OCI-LY3 (cell line): ENCODE results near the gene PEBP1.

Experiments used
- H2AFZ ChIP-seq: fragments of 200-600, 300-600 bp; shearing (Covaris generic); 2 replicates; pipeline ENCODE4 v1.6.0; 2014; ENCODE audit warnings: antibody characterized with exemption, low read depth, low read length
- H3K27ac ChIP-seq: fragments of 200-600, 300-600 bp; sonication (generic); 2 replicates; pipeline ENCODE4 v1.5.1; 2014; ENCODE audit warnings: mild to moderate bottlenecking, low read length, moderate library complexity, mixed read lengths
- H3K27me3 ChIP-seq: fragments of 200-600, 300-600 bp; sonication (generic); 2 replicates; pipeline ENCODE4 v1.6.1; 2014; ENCODE audit warnings: low read depth, low read length, mixed read lengths
- H3K36me3 ChIP-seq: fragments of 200-600, 300-600 bp; sonication (generic); replicated peaks from 2 replicates; pipeline ENCODE3; 2014; ENCODE audit warnings: low read depth, low read length, mixed read lengths
- H3K4me1 ChIP-seq: fragments of 300-600, 200-600 bp; sonication (generic); 2 replicates; pipeline ENCODE4 v1.6.1; 2014; ENCODE audit warnings: low read length, mixed read lengths
- H3K4me2 ChIP-seq: fragments of 200-600, 300-600 bp; sonication (generic); 2 replicates; pipeline ENCODE4 v1.6.1; 2014; ENCODE audit warnings: low read length, mixed read lengths
- H3K4me3 ChIP-seq: fragments of 300-600, 200-600 bp; sonication (generic); 2 replicates; pipeline ENCODE4 v1.5.1; 2014; ENCODE audit warnings: antibody characterized with exemption, mild to moderate bottlenecking, low read length, moderate library complexity
- H3K79me2 ChIP-seq: fragments of 300-600, 200-600 bp; shearing (Covaris generic); 2 replicates; pipeline ENCODE4 v1.6.1; 2014; ENCODE audit warnings: mild to moderate bottlenecking, low read length, mixed read lengths
- H3K9ac ChIP-seq: fragments of 300-600, 200-600 bp; shearing (Covaris generic); 2 replicates; pipeline ENCODE4 v1.6.0; 2014; ENCODE audit warnings: mild to moderate bottlenecking, low read length, moderate library complexity
- H3K9me3 ChIP-seq: fragments of 200-600, 300-600 bp; shearing (Covaris generic); 2 replicates; pipeline ENCODE4 v1.6.1; 2014; ENCODE audit warnings: low read length, mixed read lengths; ENCODE audit not compliant: insufficient read depth
- H4K20me1 ChIP-seq: fragments of 200-600, 300-600 bp; sonication (generic); 2 replicates; pipeline ENCODE4 v1.6.1; 2016; ENCODE audit warnings: low read length, mixed read lengths; ENCODE audit not compliant: insufficient read depth
- EZH2phosphoT487 ChIP-seq: fragments of 200-600 bp; shearing (Covaris generic); IDR thresholded peaks from 2 replicates; pipeline ENCODE4 v1.6.1; 2018; ENCODE audit warnings: antibody characterized with exemption, mixed run types, low read depth
- TF ChIP-seq, protein P1 (sequence below): fragments of 200-600, 300-600 bp; sonication (generic); IDR thresholded peaks from 2 replicates; pipeline ENCODE4 v1.5.1; 2014; ENCODE audit warnings: antibody characterized with exemption, low read length, low read depth

Gene PEBP1

GRCh38 chr12:118135788-118136558, at the start of gene PEBP1:
Gene PEBP1 (plus strand): TSS chr12:118136124. CDS start chr12:118136210, 86 bp downstream.
- Histone ChIP-seq H3K4me3 (peak within 1 kb of the TSS; percentile 93), H3K27ac (peak within 1 kb of the TSS; percentile 52), H4K20me1 (0 out of 2 replicates have a peak, but pooled peaks cover 6% of the 10 kb centered on the region), H3K36me3 (peaks cover 20% of the 10 kb centered on the region), H3K9me3 (no peaks in the 10 kb centered on the region), H3K79me2 (peaks cover 33% of the 10 kb centered on the region), H2AFZ (peak within 1 kb of the TSS; percentile 95), H3K4me2 (peak within 1 kb of the TSS; percentile 99), H3K27me3 (no peaks in the 10 kb centered on the region), H3K9ac (peak within 1 kb of the TSS; percentile 97), H3K4me1 (peaks cover 6% of the 10 kb centered on the region)
- no peak for TF ChIP-seq EZH2phosphoT487
- TF ChIP-seq, protein P1, sequence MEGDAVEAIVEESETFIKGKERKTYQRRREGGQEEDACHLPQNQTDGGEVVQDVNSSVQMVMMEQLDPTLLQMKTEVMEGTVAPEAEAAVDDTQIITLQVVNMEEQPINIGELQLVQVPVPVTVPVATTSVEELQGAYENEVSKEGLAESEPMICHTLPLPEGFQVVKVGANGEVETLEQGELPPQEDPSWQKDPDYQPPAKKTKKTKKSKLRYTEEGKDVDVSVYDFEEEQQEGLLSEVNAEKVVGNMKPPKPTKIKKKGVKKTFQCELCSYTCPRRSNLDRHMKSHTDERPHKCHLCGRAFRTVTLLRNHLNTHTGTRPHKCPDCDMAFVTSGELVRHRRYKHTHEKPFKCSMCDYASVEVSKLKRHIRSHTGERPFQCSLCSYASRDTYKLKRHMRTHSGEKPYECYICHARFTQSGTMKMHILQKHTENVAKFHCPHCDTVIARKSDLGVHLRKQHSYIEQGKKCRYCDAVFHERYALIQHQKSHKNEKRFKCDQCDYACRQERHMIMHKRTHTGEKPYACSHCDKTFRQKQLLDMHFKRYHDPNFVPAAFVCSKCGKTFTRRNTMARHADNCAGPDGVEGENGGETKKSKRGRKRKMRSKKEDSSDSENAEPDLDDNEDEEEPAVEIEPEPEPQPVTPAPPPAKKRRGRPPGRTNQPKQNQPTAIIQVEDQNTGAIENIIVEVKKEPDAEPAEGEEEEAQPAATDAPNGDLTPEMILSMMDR, result no peak

DNA sequence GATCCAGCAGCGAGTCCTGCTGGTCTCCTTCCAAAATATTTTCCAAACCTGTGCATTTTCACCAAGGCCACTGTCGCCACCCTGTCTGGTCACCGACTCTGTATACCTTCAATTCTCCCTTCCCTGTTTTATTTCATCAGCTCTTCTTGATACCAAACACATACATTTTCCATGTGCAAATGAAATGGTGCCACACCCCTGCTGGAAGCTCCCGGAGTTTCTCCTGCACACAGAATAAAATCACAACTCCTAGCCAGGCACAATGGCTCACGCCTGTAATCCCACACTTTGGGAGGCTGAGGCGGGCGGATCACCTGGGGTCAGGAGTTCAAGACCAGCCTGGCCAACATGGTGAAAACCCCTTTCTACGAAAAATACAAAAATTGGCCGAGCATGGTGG, 46.1 kb upstream of the PEBP1 start:
- no peak overlapping the region for H3K4me3 ChIP-seq
- no peak overlapping the region for H2AFZ ChIP-seq
- no peaks in the 10 kb centered on the region for H3K36me3 ChIP-seq
- H3K4me2 ChIP-seq, result no peak overlapping the region
- no peaks in the 10 kb centered on the region for H3K79me2 ChIP-seq
- H3K27me3 ChIP-seq, result no peaks in the 10 kb centered on the region
- no peaks in the 10 kb centered on the region for H4K20me1 ChIP-seq
- H3K9me3 ChIP-seq, result no peaks in the 10 kb centered on the region
- no peak overlapping the region for H3K9ac ChIP-seq
- H3K4me1 ChIP-seq, result no peaks in the 10 kb centered on the region
- H3K27ac ChIP-seq, result no peak overlapping the region
- TF ChIP-seq, protein P1, result no peak
- no peak for TF ChIP-seq EZH2phosphoT487

GRCh38 chr12:118094039-118094438, 41.9 kb upstream of the PEBP1 start:
- H3K27ac ChIP-seq, result no peak overlapping the region
- H3K79me2 ChIP-seq, result no peaks in the 10 kb centered on the region
- H3K4me3 ChIP-seq, result no peak overlapping the region
- H3K4me1 ChIP-seq, result no peaks in the 10 kb centered on the region
- no peaks in the 10 kb centered on the region for H4K20me1 ChIP-seq
- no peaks in the 10 kb centered on the region for H3K9me3 ChIP-seq
- H3K36me3 ChIP-seq, result no peaks in the 10 kb centered on the region
- H3K27me3 ChIP-seq, result no peaks in the 10 kb centered on the region
- TF ChIP-seq EZH2phosphoT487, result no peak
- TF ChIP-seq, protein P1, result no peak
- H3K9ac ChIP-seq, result no peak overlapping the region
- no peak overlapping the region for H3K4me2 ChIP-seq
- no peak overlapping the region for H2AFZ ChIP-seq

DNA sequence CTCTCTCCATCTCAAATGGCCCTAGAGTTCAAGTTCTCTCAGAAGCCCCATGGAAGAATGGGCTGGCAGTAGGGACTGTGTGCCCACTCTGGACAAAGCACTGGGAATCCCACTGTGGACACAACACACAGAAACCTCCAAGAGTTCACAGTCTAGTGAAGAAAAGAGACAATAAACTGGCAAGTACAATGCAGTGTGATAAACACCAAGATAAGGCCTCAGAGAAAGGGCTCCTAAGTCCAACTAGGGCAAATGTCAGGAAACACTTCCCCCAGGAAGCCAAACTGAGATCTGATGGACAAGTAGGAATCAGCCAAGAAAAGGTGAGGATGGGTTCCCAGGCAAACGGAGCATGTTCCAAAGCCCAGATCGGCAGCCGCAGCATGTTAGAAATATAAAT, 37.5 kb upstream of the PEBP1 start:
- H4K20me1 ChIP-seq, result no peaks in the 10 kb centered on the region
- H3K27me3 ChIP-seq, result peaks cover 7% of the 10 kb centered on the region; the same call in 1 of the 2 replicates
- H3K27ac ChIP-seq, result no peak overlapping the region
- H3K4me2 ChIP-seq, result no peak overlapping the region
- H3K4me3 ChIP-seq, result no peak overlapping the region
- H3K9ac ChIP-seq, result no peak overlapping the region
- H3K36me3 ChIP-seq, result no peaks in the 10 kb centered on the region
- H3K4me1 ChIP-seq, result no peaks in the 10 kb centered on the region
- no peaks in the 10 kb centered on the region for H3K9me3 ChIP-seq
- TF ChIP-seq EZH2phosphoT487, result no peak
- TF ChIP-seq, protein P1, result no peak
- no peaks in the 10 kb centered on the region for H3K79me2 ChIP-seq
- H2AFZ ChIP-seq, result no peak overlapping the region
